NCI-H146 treated with DMSO at 0.1 percent for 48 hours (cell line): ENCODE data around the gene IQCN.

Experiments
- DNase-seq: peaks from one replicate; lab custom pipeline; 2025; ENCODE audit not compliant: unreplicated experiment; lab: John Stamatoyannopoulos, UW

The IQCN gene

DNA sequence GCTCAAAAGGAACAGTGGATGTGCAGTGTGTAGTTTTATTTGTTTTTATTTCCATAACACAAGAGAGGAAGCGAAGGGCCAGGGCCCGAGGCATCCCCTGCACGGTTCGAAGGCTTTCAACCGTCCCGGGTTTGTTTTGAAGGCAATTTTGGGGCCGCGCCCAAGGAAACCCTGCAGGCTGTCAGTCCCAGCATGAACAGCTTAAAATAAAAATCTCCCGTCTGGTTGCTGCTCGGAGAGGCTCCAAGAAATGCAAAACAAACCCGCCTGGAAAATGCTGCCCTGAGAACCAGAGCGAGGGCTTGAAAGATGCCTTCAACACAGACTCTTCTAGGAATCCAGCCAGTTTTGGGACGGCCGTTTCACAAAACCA is 32.6 kb upstream of the IQCN start:
- DNase-seq, result no peak

DNA sequence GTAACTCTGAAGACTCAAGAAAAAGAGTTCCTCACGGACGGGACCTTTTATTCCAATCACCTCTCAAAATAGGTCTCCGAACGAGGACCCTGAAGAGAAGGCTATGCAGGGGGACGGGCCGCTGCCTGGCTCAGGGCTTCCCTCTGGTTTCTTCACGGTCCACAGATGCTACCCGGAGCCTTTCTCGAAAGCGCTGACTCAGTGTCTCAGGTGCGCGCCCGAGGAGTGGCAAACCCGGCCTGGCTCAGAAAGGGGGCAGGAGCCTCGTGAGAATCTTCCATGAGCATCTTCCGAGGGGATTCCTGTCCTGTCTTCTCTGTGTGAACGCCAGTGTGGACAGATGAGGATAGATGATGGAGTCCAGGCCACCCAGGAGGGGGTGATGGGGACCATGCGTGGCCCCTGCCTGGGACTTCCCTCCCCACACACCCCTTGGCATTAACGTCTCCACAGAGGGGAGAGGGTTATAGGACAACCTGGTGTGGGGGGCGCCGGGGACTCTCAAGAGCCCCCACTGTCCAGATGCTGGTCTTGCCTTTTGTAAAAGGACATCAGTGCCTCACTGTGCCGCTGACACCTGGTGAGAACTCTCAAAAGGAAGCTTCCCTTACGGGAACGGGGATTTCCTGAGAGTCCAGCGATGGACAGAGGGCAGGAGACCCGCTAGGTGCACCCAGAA is 32.1 kb upstream of the IQCN start:
- no peak for DNase-seq

DNA sequence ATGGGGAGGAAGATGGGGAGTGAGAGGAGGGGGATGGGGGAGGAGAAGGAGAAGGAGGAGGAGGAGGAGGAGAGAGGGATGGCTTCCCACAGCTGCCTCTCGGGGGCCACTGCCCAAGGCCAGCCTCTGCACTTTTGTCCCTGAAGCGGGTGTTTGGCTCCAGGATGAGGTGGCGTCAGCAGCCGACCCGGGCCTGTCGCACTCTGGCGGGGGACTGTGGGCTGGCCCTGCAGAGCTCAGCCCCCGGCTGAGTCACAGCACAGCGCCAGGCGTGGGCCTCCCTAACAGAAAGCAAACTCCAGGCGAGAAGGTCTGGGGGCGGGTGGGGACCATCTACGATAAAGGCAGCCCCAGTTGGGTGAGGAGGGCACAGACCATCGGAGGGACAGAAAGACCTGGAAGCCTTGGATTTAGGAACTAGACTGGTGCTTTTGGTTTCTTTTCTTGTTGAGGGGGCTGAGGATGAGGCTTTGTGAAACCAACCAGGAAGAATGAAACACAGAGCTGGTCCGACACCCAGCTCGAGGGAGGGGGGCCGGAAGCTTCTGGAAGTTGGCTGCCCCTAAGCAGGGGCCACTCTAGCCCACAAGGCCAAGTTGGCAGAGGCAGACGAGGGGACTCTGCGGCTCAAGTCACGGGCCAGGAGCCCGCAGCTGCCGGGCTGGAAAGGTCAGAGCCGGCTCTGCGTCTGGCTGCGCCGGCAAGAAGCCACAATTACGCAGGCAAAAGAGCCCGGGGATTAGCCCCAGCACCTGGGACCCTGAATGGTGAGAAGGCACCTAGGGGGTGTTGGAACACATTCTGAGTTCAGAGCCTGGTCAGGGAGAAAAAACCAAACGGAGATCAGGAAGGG is 30.4 kb upstream of the IQCN start:
- no peak for DNase-seq

GRCh38 chr19:18304208-18304457 is 29.9 kb upstream of the IQCN start:
- no peak for DNase-seq

GRCh38 chr19:18301718-18302111 is 27.5 kb upstream of the IQCN start:
- DNase-seq, result no peak

DNA sequence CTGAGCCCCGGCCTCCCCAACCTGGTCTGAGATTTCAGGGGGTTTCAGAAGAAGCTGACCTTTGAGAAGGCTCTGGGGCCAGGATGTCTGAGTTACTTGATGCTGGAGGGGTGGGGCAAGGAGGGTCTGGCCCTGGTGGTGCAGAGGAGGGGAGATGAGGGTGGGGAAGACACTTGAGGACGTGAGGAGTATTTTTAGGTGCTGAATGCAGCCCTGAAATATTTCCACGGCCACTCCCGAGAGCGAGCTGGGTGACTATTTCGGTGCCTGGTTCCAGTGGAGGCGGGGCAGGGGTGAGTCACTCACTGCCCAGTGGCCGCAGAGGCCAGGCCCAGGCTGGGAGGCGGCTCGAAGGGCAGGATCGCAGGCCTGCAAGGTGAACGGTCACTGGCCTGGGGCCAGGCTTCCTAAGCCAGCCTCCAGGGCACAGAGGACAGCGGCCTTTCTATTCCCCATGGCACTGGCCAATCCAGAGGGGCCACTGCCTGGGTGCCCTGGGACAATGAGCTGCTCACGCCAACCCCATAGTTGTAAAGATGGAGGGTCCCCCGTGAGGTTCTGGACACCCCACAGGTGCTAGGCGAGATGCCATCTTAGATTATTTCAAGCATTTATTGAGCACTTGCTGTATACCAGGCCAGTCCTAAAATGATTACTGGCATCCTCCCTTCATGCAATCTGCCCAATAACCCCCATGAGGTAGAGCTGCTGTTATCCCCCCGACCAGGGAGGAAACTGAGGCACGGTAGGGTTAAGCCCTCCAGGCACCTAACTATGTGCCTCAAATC is 26.9 kb upstream of the IQCN start:
- no peak for DNase-seq

GRCh38 chr19:18299654-18300053 is 25.4 kb upstream of the IQCN start:
- no peak for DNase-seq

GRCh38 chr19:18298601-18299000 is 24.3 kb upstream of the IQCN start:
- no peak for DNase-seq

- DNase-seq, result no peak
Observed at GRCh38 chr19:18297308-18297707, 23.1 kb upstream of the IQCN start.

DNA sequence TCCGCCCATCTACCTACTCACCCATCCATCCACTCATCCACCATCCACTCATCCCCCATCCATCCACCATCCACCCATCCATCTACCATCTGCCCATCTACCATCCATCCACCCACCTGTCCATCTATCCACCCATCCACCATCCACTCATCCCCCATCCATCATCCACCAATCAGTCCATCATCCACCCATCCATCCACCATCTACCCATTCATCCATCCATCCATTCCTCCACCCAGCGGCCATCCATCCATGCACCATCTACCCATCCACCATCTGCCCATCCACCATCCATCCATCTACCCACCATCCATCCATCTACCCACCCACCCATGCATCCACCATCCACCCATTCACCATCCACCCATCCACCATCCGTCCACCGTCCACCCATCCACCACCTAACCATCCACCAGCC is 20.8 kb upstream of the IQCN start:
- DNase-seq, result no peak

DNA sequence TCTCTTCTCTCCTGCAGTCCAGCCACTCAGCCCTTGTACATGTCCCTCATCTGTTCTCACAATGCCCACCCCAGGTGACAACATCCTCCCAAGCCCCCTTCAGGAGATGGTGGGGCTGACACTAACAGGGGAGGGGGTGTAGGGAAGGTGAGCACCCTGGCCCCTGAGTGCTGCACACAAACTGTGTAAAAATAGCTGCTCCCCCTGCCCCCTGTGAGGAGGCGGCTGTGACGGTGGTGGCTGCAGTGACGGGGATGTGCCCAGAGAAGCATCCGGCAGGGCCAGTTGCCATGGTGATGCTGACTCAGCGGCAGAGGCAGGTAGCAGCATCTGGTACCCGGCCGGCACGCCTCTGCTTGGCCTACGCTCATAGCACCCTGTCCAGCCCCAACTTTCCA is 20.2 kb upstream of the IQCN start:
- peak; percentile 23 for DNase-seq

GRCh38 chr19:18293642-18294466 is 19.6 kb upstream of the IQCN start:
- DNase-seq, result no peak

DNA sequence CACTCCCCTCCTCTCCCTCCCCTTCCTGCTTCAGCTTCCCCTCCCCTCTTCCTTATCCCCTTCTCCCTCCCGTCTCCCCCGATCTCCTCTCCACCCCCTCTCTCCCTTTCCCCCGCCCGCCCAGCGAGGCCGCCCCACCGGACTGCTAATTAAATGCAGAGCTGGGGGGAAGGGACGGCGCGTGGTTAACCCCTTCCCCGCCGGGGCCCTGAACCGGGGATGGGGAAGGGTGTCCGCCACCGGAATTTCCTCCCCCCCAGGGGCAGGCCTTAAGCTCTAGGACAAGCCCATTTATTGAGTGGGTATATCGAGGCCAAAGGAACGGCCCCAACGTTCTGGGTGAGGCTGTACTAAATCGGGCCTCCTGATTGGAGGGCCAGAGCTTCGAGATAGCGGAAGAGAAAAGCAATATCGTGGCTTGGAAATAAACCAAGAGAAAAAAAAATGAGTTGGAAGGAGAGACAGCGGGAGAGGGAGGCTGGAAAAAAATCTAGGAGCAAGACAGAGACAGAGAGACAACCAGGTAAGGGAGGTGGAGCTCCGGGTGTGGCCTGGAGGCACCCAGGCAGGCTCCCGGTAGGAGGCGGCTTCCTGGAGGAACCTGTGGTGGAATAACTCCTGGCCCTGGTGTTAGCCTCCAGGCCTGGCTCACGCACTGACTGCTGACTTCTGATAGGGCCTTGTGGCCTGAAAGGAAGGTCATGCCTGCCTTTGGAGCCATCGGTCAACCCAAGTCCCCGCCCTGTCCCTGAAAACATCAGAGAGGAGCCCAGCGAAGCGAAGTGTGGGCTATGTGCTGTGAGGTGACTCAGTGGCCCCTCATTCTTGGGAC is 18.8 kb upstream of the IQCN start:
- peak; percentile 16 for DNase-seq

- no peak for DNase-seq
Observed at GRCh38 chr19:18292462-18292809, 18.2 kb upstream of the IQCN start.

- DNase-seq, result peak; percentile 42
Observed at GRCh38 chr19:18291590-18292461, 17.6 kb upstream of the IQCN start.

DNA sequence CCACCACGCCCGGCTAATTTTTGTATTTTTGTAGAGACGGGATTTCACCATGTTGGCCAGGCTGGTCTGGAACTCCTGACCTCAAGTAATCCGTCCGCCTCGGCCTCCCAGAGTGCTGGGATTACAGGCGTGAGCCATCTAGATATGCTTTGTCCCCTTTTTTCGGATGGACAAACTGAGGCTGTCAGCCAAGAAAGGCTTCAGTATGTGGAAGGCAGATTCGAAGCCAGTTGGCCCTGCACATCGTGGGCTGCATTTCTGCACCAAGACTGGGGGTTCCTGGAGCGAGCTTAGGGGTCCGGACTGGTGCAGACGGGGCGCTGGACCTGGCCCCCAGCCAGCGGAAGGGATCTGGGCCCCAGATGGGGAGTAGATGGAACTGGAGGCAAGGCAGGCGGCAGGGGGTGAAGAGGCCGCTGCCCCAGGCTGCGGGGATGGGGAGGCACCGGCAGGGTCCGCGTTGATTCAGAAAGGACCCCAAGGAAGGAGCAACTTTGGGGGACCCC is 16.8 kb upstream of the IQCN start:
- DNase-seq, result no peak

GRCh38 chr19:18290302-18291018 is 16.2 kb upstream of the IQCN start:
- no peak for DNase-seq

GRCh38 chr19:18289471-18290301 is 15.4 kb upstream of the IQCN start:
- no peak for DNase-seq
